ENCODE results near the gene FN1. TPM values are rescaled to one million over a fixed set of nuclear protein-coding genes. Genes with fewer than 3 reads are reported as not detected.

FN1 gene
- polyA plus RNA-seq, 10 donors = 435 to 966 (median 608) TPM

- no peak for DNase-seq
Observed at GRCh38 chr2:215388002-215388728, 47.7 kb downstream of the FN1 start.

- DNase-seq = no peak
Observed at GRCh38 chr2:215386566-215386965, 49.3 kb downstream of the FN1 start.

GRCh38 chr2:215384710-215385109 is 51.2 kb downstream of the FN1 start:
- DNase-seq = no peak

- DNase-seq = no peak
Observed at GRCh38 chr2:215383652-215384279, 52.1 kb downstream of the FN1 start.

GRCh38 chr2:215382480-215382879 is 53.4 kb downstream of the FN1 start:
- DNase-seq = no peak

GRCh38 chr2:215382011-215382410 is 53.9 kb downstream of the FN1 start:
- no peak for DNase-seq

GRCh38 chr2:215380699-215381098 is 55.2 kb downstream of the FN1 start:
- no peak for DNase-seq

- no peak for DNase-seq
Observed at GRCh38 chr2:215379948-215380347, 55.9 kb downstream of the FN1 start.

- DNase-seq = no peak
Observed at GRCh38 chr2:215379039-215379438, 56.8 kb downstream of the FN1 start.

- no peak for DNase-seq
Observed at GRCh38 chr2:215378045-215378444, 57.8 kb downstream of the FN1 start.

- no peak for DNase-seq
Observed at GRCh38 chr2:215377283-215377682, 58.6 kb downstream of the FN1 start.

GRCh38 chr2:215376103-215376780 is 59.6 kb downstream of the FN1 start:
- no peak for DNase-seq

- DNase-seq = no peak
Observed at GRCh38 chr2:215375467-215375830, 60.4 kb downstream of the FN1 start.

- DNase-seq = no peak
Observed at GRCh38 chr2:215374642-215375466, 61.0 kb downstream of the FN1 start.

- DNase-seq = no peak
Observed at GRCh38 chr2:215374002-215374401, 61.9 kb downstream of the FN1 start.

GRCh38 chr2:215372968-215373649 is 62.8 kb downstream of the FN1 start:
- DNase-seq = no peak

- no peak for DNase-seq
Observed at GRCh38 chr2:215371915-215372897, 63.7 kb downstream of the FN1 start.

- DNase-seq = no peak
Observed at GRCh38 chr2:215370112-215370965, 65.5 kb downstream of the FN1 start.

GRCh38 chr2:215369181-215369760 is 66.6 kb downstream of the FN1 start:
- no peak for DNase-seq
